Ishikawa (cell line): ENCODE measurements around the gene EGFR.

Experiments used
- EP300 ChIP-seq: IDR thresholded peaks from 2 replicates; pipeline ENCODE4 v1.6.1; 2012; ENCODE audit warnings: borderline replicate concordance
- TAF1 ChIP-seq: IDR thresholded peaks from 2 replicates; pipeline ENCODE4 v1.6.1; 2012; ENCODE audit warnings: low read depth, mild to moderate bottlenecking
- TCF12 ChIP-seq: IDR thresholded peaks from 2 replicates; pipeline ENCODE4 v1.6.1; 2012; ENCODE audit warnings: low read depth
- YY1 ChIP-seq: IDR thresholded peaks from 2 replicates; pipeline ENCODE4 v1.6.1; 2012; ENCODE audit warnings: low read depth
- TF ChIP-seq, protein P1 (sequence below): IDR thresholded peaks from 2 replicates; pipeline ENCODE4 v1.6.1; 2012
- TF ChIP-seq, protein P2 (sequence below): IDR thresholded peaks from 2 replicates; pipeline ENCODE4 v1.6.1; 2012

DNA sequence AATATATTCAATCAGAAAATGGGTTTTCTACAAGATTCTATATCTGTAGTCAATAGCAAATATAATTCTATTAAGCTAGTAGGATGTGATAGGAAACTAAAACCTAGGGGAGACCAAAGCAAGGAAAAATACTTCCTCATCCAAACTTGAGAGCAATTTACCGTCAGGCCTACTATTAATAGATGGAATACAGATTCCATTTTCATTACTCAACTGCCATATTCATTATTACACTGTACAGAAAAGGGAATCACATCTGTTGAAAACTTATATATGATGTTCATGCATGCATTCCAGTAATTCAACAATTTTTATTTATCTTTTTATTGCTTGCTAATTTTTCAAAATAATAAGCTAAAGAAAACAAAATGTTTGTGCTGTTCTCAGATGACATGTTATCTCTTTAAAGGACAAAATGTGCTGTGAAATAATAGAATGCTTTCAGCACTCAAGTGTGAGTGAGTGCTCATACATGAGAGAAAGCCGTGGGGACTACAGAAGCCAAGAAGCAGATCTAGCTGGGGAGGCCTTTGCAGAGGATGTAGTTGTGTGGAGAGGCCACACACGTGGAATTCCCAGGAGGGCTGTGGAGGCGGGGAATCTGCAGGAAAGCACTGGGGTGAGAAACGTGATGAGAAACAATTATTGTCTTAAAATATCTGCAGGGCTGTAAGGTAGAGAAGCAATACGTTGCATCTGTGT is 110.0 kb downstream of the EGFR start:
- TF ChIP-seq YY1 (no peak), EP300 (no peak), TCF12 (no peak), TAF1 (no peak)
- TF ChIP-seq, protein P1, sequence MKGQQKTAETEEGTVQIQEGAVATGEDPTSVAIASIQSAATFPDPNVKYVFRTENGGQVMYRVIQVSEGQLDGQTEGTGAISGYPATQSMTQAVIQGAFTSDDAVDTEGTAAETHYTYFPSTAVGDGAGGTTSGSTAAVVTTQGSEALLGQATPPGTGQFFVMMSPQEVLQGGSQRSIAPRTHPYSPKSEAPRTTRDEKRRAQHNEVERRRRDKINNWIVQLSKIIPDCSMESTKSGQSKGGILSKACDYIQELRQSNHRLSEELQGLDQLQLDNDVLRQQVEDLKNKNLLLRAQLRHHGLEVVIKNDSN = no peak
- TF ChIP-seq, protein P2, sequence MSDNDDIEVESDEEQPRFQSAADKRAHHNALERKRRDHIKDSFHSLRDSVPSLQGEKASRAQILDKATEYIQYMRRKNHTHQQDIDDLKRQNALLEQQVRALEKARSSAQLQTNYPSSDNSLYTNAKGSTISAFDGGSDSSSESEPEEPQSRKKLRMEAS = no peak
